ENCODE measurements around the gene PHIP. TPM values are rescaled to one million over a fixed set of nuclear protein-coding genes. Genes with fewer than 3 reads are reported as not detected.

The PHIP gene
- total RNA-seq, 1 donor from 2014 or later, result 60.0 TPM

DNA sequence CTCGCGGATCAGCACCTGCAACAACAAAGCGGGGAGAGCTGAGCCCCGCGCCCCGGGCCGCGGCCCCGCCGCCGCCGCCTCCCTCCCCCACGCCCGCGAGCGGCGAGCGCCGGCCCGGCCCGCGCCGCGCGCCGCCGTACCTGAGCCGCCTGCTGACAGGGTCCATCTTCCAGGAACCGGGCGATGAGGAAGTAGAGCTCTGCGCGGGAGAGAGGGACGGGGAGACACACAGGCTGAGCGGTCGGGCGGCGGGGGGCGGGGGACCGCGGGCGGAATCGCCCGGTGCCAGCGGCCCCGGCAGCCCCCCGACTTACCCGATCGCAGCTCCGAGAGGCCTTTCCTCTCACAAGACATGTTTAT is 359 bp downstream of the PHIP start:
- no peak for DNase-seq
- peak overlapping the region; percentile 96 for H3K4me3 Mint-ChIP-seq (ENCODE audit: unreplicated experiment)
- TF ChIP-seq, protein P1, sequence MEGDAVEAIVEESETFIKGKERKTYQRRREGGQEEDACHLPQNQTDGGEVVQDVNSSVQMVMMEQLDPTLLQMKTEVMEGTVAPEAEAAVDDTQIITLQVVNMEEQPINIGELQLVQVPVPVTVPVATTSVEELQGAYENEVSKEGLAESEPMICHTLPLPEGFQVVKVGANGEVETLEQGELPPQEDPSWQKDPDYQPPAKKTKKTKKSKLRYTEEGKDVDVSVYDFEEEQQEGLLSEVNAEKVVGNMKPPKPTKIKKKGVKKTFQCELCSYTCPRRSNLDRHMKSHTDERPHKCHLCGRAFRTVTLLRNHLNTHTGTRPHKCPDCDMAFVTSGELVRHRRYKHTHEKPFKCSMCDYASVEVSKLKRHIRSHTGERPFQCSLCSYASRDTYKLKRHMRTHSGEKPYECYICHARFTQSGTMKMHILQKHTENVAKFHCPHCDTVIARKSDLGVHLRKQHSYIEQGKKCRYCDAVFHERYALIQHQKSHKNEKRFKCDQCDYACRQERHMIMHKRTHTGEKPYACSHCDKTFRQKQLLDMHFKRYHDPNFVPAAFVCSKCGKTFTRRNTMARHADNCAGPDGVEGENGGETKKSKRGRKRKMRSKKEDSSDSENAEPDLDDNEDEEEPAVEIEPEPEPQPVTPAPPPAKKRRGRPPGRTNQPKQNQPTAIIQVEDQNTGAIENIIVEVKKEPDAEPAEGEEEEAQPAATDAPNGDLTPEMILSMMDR (IDR thresholded peaks at IDR 0.05; ENCODE audit: partially characterized antibody, unreplicated experiment), result no peak
- H3K27me3 Mint-ChIP-seq (ENCODE audit: unreplicated experiment), result peaks cover 6% of the 10 kb centered on the region
- H3K4me1 Mint-ChIP-seq (ENCODE audit: low read depth, unreplicated experiment), result peaks cover 32% of the 10 kb centered on the region
- peak overlapping the region; percentile 64 for H3K27ac Mint-ChIP-seq (ENCODE audit: unreplicated experiment)
- H3K36me3 Mint-ChIP-seq (ENCODE audit: unreplicated experiment), result no peaks in the 10 kb centered on the region
- peaks cover 15% of the 10 kb centered on the region for H3K9me3 Mint-ChIP-seq (ENCODE audit: unreplicated experiment)

GRCh38 chr6:79076782-79077641 is 1.0 kb downstream of the PHIP start:
- no peaks in the 10 kb centered on the region for H3K36me3 Mint-ChIP-seq (ENCODE audit: unreplicated experiment)
- H3K27ac Mint-ChIP-seq (ENCODE audit: unreplicated experiment), result peak overlapping the region; percentile 94
- TF ChIP-seq, protein P1 (IDR thresholded peaks at IDR 0.05; ENCODE audit: partially characterized antibody, unreplicated experiment), result no peak
- H3K4me1 Mint-ChIP-seq (ENCODE audit: low read depth, unreplicated experiment), result peaks cover 27% of the 10 kb centered on the region
- H3K4me3 Mint-ChIP-seq (ENCODE audit: unreplicated experiment), result peak overlapping the region; percentile 95
- peaks cover 15% of the 10 kb centered on the region for H3K9me3 Mint-ChIP-seq (ENCODE audit: unreplicated experiment)
- peak; percentile 90 for DNase-seq
- peaks cover 6% of the 10 kb centered on the region for H3K27me3 Mint-ChIP-seq (ENCODE audit: unreplicated experiment)

- peak overlapping the region; percentile 95 for H3K4me3 Mint-ChIP-seq (ENCODE audit: unreplicated experiment)
- peak overlapping the region; percentile 94 for H3K27ac Mint-ChIP-seq (ENCODE audit: unreplicated experiment)
- no peak for DNase-seq
- H3K36me3 Mint-ChIP-seq (ENCODE audit: unreplicated experiment), result no peaks in the 10 kb centered on the region
- TF ChIP-seq, protein P1 (IDR thresholded peaks at IDR 0.05; ENCODE audit: partially characterized antibody, unreplicated experiment), result no peak
- peaks cover 22% of the 10 kb centered on the region for H3K4me1 Mint-ChIP-seq (ENCODE audit: low read depth, unreplicated experiment)
- H3K9me3 Mint-ChIP-seq (ENCODE audit: unreplicated experiment), result peaks cover 15% of the 10 kb centered on the region
- H3K27me3 Mint-ChIP-seq (ENCODE audit: unreplicated experiment), result peaks cover 6% of the 10 kb centered on the region
Observed at GRCh38 chr6:79076160-79076559, 1.9 kb downstream of the PHIP start.

DNA sequence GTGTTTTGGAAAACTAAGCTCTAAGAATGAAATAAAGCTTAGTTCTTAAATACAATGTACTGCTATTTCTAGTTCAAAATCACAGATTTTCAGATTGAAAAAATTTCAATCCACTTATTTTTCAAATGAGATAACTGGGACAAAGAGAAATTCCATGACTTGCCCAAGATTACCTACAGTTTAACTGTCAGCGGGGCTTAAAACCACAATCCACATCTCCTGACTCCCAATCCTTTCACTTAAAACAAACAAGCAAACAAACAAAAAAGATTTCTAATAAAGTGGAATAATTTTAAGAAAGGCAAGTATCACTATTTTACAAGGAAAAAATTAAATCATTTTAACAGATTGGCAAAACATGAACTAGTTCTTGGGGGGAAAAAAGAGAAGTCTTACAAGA is 4.2 kb downstream of the PHIP start:
- H3K9me3 Mint-ChIP-seq (ENCODE audit: unreplicated experiment), result peaks cover 12% of the 10 kb centered on the region
- no peak overlapping the region for H3K27ac Mint-ChIP-seq (ENCODE audit: unreplicated experiment)
- peak overlapping the region; percentile 47 for H3K4me3 Mint-ChIP-seq (ENCODE audit: unreplicated experiment)
- H3K4me1 Mint-ChIP-seq (ENCODE audit: low read depth, unreplicated experiment), result peaks cover 25% of the 10 kb centered on the region
- TF ChIP-seq, protein P1 (IDR thresholded peaks at IDR 0.05; ENCODE audit: partially characterized antibody, unreplicated experiment), result no peak
- H3K27me3 Mint-ChIP-seq (ENCODE audit: unreplicated experiment), result peaks cover 6% of the 10 kb centered on the region
- no peaks in the 10 kb centered on the region for H3K36me3 Mint-ChIP-seq (ENCODE audit: unreplicated experiment)
- no peak for DNase-seq

DNA sequence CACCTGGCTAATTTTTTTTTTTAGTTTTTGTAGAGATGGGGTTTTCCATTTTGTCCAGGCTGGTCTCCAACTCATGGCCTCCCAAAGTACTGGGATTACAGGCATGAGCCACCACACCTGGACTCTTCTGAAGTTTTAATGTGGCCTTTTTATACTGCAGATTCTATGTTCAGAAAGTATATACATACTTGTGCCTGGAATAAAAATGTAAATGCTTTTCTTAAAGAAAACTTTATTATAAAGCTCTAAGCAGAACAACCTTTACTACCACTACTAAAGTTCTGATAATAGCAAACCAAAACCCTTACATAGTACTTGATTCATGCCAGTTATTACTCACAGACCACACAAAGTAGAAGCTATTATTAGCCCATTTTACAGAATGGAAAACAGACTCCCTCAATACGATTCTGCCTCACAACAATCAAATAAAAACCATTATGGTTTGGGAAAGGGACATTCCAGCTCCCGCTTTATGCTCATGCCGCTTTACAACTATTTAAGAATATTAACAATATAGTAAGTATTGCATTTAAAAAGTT is 5.3 kb downstream of the PHIP start:
- Mint-ChIP-seq H3K27ac (ENCODE audit: unreplicated experiment) (no peak overlapping the region), H3K9me3 (ENCODE audit: unreplicated experiment) (peaks cover 5% of the 10 kb centered on the region), H3K4me1 (ENCODE audit: low read depth, unreplicated experiment) (peaks cover 25% of the 10 kb centered on the region), H3K27me3 (ENCODE audit: unreplicated experiment) (no peaks in the 10 kb centered on the region), H3K4me3 (ENCODE audit: unreplicated experiment) (no peak overlapping the region), H3K36me3 (ENCODE audit: unreplicated experiment) (no peaks in the 10 kb centered on the region)
- TF ChIP-seq, protein P1 (IDR thresholded peaks at IDR 0.05; ENCODE audit: partially characterized antibody, unreplicated experiment), result no peak
- DNase-seq, result no peak

Measured in glutamatergic neuron (in vitro differentiated cells).